AG09319 (cell line): ENCODE data around the gene FAM216B.
A peak's percentile ranks its signal among the peaks of the same experiment; 100 is the strongest.

Experiments
- DNase-seq: peaks from one replicate; pipeline ENCODE4 v3.0.0-alpha.2; 2010; ENCODE audit warnings: low read depth; ENCODE audit errors: extremely low read depth
- TF ChIP-seq, protein P1 (sequence below): IDR thresholded peaks from 2 replicates; pipeline ENCODE4 v1.5.1; 2011; ENCODE audit warnings: low read depth, mild to moderate bottlenecking, inconsistent platforms, low read length, moderate library complexity

Gene FAM216B

DNA sequence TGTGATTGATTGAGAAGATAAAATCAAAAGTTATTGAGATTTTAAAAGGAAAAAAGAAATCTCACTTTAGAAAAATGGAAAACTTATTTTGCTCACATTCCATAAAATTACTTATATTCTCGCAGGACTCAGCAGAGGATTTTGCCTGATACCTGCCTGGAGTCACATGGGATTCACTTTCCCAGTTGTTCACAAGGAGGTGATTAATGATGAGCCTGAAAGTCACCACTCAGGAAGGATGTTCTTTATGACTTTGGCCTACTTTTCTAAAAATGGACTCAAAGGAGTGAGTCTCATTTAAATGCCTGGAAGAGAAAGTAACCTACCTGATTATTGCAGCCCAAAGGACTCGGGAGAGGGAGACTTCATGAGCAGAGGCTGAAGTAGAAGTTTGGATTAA lies 34.5 kb upstream of the FAM216B start:
- no peak for DNase-seq
- TF ChIP-seq, protein P1, sequence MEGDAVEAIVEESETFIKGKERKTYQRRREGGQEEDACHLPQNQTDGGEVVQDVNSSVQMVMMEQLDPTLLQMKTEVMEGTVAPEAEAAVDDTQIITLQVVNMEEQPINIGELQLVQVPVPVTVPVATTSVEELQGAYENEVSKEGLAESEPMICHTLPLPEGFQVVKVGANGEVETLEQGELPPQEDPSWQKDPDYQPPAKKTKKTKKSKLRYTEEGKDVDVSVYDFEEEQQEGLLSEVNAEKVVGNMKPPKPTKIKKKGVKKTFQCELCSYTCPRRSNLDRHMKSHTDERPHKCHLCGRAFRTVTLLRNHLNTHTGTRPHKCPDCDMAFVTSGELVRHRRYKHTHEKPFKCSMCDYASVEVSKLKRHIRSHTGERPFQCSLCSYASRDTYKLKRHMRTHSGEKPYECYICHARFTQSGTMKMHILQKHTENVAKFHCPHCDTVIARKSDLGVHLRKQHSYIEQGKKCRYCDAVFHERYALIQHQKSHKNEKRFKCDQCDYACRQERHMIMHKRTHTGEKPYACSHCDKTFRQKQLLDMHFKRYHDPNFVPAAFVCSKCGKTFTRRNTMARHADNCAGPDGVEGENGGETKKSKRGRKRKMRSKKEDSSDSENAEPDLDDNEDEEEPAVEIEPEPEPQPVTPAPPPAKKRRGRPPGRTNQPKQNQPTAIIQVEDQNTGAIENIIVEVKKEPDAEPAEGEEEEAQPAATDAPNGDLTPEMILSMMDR = no peak

DNA sequence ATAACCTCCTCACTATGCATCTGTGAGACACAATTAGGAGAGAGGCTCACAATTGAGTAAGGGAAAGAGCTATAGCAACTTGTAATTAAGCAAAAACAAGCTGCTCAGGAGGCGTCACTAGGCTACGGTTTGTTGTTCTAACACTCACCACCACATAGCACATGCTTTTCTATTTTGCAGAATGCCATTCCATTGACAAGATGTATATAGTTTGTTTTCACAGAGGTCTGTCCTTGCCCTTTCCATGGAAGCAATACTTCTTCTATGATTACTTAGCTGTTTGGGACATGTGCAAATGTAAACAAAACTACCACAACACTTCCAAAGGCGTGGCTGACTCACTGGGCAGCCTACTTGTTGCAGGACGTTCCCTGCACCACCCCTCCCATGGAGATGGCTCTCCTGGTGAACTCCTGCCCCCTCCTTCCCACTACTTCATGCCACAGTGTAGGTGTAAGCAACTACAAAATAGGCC lies 33.9 kb upstream of the FAM216B start:
- TF ChIP-seq, protein P1 = no peak
- DNase-seq = peak; percentile 99

DNA sequence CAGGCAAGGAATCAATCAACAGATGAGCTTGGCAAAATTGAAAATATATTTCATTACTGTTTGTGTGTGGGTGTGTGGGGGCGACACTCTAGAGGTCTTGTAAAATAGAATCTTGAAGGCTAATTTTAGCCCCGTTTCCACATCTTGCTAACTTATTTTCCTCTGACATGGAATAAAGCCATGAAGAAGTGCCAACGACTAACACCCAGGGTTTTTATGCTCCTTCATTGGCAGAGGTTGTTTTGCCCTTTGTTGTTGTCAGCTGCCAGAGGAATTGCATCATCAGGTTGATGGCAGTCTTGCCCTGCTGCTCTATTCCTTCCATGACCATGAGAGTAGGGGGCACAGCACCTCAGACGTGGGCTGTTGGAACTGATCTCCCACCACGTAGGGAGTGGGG lies 30.6 kb upstream of the FAM216B start:
- DNase-seq = no peak
- TF ChIP-seq, protein P1 = no peak

DNA sequence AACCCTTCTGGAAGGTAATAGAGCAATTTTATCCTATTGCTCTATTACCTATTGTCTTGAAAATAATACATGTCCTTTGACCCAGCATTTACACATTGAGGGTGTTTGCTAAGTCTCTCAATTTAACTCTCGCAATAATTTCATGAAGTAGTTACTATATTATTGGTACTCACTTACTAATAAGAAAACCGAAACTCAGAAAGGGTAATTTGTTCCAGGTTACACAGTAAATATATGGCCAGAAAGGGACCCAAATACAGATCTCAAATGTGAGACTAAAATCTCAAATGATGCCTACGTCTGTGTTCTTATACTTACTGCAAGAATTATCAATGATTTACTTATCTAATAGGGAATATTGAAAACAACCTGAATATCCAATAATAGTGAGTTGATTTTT lies 29.7 kb upstream of the FAM216B start:
- DNase-seq = no peak
- TF ChIP-seq, protein P1 = no peak

DNA sequence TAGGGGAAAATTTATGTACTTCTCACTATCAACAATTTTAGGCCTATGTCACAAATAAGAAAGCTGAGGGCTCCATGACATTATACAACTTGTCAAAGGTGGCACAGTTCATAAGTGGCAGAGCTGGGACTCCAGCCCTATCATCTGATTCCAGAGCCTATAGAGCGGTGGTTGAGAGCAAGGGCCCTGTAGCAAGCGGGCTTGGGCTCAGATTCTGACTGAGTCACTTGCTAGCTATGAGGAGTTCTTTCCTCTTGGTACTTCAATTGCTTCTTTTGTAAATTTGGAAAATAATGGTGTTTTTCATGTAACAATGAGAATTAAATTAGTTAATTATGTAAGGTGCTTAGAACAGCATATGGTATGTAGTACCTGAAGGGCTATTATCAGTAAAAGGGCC lies 28.7 kb upstream of the FAM216B start:
- TF ChIP-seq, protein P1 = no peak
- DNase-seq = no peak

DNA sequence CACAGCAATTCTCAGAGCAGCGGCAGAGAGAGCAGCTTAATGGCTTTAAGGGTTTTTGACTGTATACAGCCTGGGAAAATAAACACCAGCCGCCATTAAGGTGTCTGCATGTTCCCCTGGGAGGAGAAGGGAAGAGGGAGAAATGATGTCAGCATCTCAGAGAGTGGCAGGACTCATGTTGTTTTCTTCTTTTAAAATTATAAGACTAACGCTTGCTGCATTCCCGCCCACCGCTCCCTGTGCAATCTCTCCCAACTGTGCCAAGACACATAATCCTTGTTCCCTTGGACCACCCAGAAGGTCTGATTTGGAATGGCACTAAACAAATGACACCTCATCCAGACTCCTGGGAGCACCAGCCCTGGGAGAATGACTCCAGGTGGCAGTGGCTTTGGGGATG lies 27.7 kb upstream of the FAM216B start:
- TF ChIP-seq, protein P1 = no peak
- DNase-seq = no peak

DNA sequence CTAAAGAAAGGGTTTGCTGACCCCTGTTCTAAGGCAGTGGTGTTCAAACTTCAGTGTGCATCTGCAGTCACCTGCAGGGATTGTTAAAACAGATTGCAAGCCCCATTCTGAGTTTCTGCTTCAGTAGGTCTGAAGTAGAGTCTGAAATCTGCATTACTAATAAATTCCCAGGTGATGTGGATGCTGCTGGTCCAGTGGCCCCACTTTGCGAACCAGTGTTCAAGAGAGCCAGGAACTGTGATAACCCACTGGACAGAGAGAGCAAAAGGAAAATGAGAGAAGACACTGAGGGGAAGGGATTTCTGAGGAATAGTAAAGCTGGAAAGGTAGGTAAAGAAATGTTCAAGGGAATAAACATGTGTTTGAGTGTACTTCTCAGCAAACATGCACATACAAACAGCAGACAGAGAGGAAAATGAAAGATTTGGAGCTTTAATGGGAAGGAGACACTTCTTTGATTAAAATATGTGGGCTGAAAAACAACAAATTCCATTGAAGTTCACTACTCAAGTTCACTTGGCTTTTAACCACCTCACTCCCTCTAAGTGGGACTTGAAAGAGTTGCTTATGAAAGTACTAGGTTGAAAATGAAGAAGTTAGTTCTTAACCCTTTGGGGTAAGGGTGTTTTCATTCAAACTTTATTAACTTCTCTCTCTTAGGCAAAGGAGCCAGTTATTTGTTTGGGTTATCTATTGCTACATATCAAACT lies 26.4 kb upstream of the FAM216B start:
- TF ChIP-seq, protein P1 = no peak
- no peak for DNase-seq
